Stimulated activated CD8-positive, alpha-beta memory T cell treated with anti-CD3 and anti-CD28 coated beads, Interleukin-4, amount 100 ng/mL, for 1 hour (primary cell): Measurements from ENCODE around the gene CTU1.

Experiments used
- DNase-seq, 2 donors: peaks; one replicate each; pipeline ENCODE4 v3.0.0-alpha.2; 2020; ENCODE audit warnings: low read depth in 2 of 2, low spot score in 1 of 2

Gene CTU1

GRCh38 chr19:51107406-51108065 is 673 bp downstream of the CTU1 start:
- no peak for DNase-seq

GRCh38 chr19:51103926-51104341 is 4.3 kb downstream of the CTU1 start:
- DNase-seq: no peak

- DNase-seq: no peak
These were observed 5.2 kb downstream of the CTU1 start for GRCh38 chr19:51102991-51103390.

- no peak for DNase-seq
These were observed 6.9 kb downstream of the CTU1 start for GRCh38 chr19:51101171-51101865.

- DNase-seq: no peak
These were observed 7.6 kb downstream of the CTU1 start for GRCh38 chr19:51100601-51101000.

GRCh38 chr19:51099047-51099382 is 9.2 kb downstream of the CTU1 start:
- no peak for DNase-seq

- DNase-seq: no peak
These were observed 9.7 kb downstream of the CTU1 start for GRCh38 chr19:51098365-51099046.

GRCh38 chr19:51097796-51098195 is 10.4 kb downstream of the CTU1 start:
- DNase-seq: no peak

GRCh38 chr19:51097166-51097738 is 11.0 kb downstream of the CTU1 start:
- DNase-seq: peak; percentile 50 to 55

- no peak for DNase-seq
These were observed 11.6 kb downstream of the CTU1 start for GRCh38 chr19:51096473-51097165.

- DNase-seq: no peak
These were observed 13.4 kb downstream of the CTU1 start for GRCh38 chr19:51094696-51095279.

GRCh38 chr19:51093510-51094345 is 14.5 kb downstream of the CTU1 start:
- no peak for DNase-seq

- DNase-seq: no peak
These were observed 15.1 kb downstream of the CTU1 start for GRCh38 chr19:51093101-51093500.

- DNase-seq: no peak
These were observed 16.0 kb downstream of the CTU1 start for GRCh38 chr19:51091895-51092873.

GRCh38 chr19:51091126-51091525 is 17.1 kb downstream of the CTU1 start:
- DNase-seq: no peak

GRCh38 chr19:51090471-51090870 is 17.7 kb downstream of the CTU1 start:
- no peak for DNase-seq

GRCh38 chr19:51089786-51090185 is 18.4 kb downstream of the CTU1 start:
- no peak for DNase-seq

GRCh38 chr19:51086153-51086850 is 21.9 kb downstream of the CTU1 start:
- no peak for DNase-seq
